ENCODE data around the gene CDK5RAP3.
"Not testable (repeated sequence)": the region's sequence is repeated elsewhere in the genome, so short reads cannot be mapped to it uniquely, and the experiment has no call there.

Gene CDK5RAP3

DNA sequence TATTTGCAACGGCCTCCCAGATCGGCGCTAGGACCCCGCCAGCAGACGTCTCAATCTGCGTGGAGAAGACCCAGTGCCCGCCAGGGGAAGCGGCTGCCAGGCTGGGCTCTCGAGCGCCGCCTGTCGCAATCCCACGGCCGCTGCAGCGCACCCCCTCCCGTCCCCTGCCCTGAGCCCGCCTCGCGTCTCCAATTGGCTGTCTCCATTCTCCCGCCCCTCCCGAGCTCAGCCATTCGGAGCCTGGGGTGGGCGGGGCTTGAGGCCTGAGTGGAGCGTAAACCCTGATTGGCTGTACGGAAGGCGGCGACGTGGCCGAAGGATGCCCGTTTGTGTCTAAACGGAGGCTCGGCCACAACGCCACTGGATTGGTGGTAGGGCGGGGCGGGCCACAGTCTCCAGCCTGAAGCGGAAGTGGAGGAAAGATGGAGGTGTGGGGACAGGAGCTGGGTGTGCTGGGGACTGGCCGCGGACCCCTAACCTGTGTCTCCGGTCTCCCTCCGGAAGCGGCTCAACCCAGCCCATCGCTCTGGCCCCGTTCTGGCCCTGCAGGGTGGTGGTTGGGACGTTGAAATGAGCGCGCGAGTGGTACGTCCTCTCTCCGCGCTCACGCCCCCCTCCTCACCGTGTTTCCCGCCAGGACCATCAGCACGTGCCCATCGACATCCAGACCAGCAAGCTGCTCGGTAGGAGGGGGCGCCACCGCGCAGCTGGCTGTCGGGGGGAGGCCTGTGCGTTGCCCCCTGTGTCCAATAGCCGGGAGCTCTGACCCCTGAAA, at the start of gene CDK5RAP3:
Gene CDK5RAP3 (plus strand): TSS at position 389 of the 775 bp plus-strand sequence. CDS start 34 bp downstream, at position 423.
- FAIRE-seq (peak; percentile 99), DNase-seq (ENCODE audit: extremely low spot score, insufficient read length, low read depth) (peak; percentile 96)

DNA sequence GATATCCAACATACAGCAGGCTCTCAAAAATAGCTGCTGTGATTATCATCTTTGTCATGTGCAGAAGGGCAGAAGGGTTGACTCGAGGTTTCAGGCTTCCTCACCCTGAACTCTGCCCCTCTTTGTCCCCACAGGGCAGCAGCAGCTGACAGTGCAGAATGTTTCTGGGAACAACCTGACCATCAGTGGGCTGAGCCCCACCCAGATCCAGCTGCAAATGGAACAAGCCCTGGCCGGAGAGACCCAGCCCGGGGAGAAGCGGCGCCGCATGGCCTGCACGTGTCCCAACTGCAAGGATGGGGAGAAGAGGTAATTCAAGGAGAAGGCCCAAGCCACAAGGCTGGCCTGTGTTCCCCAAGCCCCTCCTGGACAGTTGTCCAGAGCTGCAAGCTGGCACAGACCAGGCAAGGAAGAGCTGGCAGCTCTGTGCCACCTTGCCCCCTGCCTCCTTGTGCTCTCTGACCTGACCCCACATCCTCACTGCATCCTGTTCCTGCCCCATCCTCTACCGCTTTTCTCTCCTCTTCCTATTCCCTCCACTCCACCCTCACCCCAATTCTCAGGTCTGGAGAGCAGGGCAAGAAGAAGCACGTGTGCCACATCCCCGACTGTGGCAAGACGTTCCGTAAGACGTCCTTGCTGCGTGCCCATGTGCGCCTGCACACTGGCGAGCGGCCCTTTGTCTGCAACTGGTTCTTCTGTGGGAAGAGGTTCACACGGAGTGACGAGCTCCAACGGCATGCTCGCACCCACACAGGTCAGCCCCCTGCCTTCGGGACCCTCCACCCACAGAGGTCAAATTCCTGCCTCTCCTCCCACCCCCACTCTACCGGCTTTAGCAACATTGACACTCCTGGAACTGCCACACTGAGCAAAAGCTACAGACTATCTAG, 45.9 kb upstream of the CDK5RAP3 start:
- FAIRE-seq (no peak), DNase-seq (ENCODE audit: extremely low spot score, insufficient read length, low read depth) (no peak)

DNA sequence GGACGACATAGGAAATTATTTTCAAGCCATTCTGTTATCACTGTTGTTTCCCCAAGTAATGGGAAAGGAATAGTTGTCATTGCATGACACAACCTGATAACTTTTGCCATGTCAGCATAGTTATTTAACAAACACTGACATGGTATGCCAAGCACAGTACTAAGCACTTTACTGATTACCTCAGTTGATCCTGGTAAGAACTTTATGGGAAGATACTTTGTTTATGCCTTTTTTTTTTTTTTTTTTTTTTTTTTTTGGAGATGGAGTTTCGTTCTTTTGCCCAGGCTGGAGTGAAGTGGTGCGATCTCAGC, 45.3 kb upstream of the CDK5RAP3 start:
- DNase-seq (ENCODE audit: extremely low spot score, insufficient read length, low read depth) = no peak
- no peak for FAIRE-seq

- DNase-seq (ENCODE audit: extremely low spot score, insufficient read length, low read depth) (no peak), FAIRE-seq (no peak)
Measured at GRCh38 chr17:47927821-47928400, 43.0 kb upstream of the CDK5RAP3 start.

- no peak for FAIRE-seq
- DNase-seq (ENCODE audit: extremely low spot score, insufficient read length, low read depth) = no peak
Measured at GRCh38 chr17:47928415-47928814, 42.5 kb upstream of the CDK5RAP3 start.

GRCh38 chr17:47929218-47930000, 41.5 kb upstream of the CDK5RAP3 start:
- DNase-seq (ENCODE audit: extremely low spot score, insufficient read length, low read depth) (no peak), FAIRE-seq (no peak)

DNA sequence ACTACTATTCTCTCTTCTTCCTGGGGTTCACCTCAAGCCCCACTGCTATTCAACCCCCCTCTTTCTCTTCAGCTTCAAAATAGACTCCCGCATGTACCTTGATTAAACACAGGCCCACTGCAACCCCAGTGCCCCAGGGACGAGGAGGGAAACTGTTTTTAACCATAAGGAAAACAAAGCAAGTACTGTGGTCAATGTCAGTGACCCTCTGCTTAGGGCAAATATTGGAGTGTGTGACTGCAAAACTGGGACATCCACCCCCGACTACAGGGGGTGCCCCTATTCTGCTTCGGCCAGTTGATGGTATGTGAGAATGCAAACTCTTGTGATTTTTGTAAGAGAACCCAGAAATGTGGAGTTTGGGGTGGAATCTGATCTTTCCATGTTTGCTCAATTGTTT, 39.1 kb upstream of the CDK5RAP3 start:
- no peak for FAIRE-seq
- DNase-seq (ENCODE audit: extremely low spot score, insufficient read length, low read depth) = no peak

- DNase-seq (ENCODE audit: extremely low spot score, insufficient read length, low read depth) (no peak), FAIRE-seq (no peak)
Measured at GRCh38 chr17:47934856-47935255, 36.1 kb upstream of the CDK5RAP3 start.

DNA sequence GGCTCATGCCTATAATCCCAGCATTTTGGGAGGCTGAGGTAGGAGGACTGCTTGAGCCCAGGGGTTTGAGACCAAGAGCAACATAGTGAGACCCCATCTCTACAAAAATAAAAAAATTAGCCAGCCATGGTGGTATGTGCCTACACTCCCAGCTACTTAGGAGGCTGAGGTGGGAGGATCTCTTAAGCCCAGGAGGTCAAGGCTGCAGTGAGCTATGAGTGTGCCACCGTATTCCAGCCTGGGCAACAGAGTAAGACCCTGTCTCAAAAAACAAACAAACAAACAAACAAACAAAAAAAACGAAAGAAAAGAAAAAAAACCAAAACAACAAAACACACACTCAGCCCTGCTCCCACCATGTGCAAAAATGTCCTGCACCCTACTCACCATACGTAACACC, 35.4 kb upstream of the CDK5RAP3 start:
- DNase-seq (ENCODE audit: extremely low spot score, insufficient read length, low read depth); FAIRE-seq: not testable (repeated sequence)

GRCh38 chr17:47935961-47936360, 35.0 kb upstream of the CDK5RAP3 start:
- DNase-seq (ENCODE audit: extremely low spot score, insufficient read length, low read depth) = no peak

DNA sequence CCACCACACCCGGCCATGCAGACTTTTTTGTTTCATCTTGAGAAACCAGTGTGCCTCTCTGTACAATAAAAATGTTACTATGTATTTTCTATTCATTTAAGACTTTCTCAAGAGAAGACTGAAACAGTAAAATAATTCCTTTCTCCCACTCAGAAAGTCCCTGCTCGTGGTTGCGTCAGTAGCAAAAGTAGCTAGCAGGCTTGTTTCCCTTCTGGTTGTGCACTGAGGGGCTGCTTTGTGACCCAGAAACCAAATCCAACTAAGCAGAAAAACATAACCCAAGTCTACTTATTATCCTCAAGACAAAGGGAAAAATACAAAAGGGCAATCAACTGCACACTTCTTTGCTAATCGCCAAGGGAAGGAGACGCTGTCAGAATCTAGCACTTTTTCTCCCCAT, 33.0 kb upstream of the CDK5RAP3 start:
- no peak for FAIRE-seq
- no peak for DNase-seq (ENCODE audit: extremely low spot score, insufficient read length, low read depth)

More at GRCh38 chr17:47935961-47936360, 35.0 kb upstream of the CDK5RAP3 start:
- no peak for FAIRE-seq

DNA sequence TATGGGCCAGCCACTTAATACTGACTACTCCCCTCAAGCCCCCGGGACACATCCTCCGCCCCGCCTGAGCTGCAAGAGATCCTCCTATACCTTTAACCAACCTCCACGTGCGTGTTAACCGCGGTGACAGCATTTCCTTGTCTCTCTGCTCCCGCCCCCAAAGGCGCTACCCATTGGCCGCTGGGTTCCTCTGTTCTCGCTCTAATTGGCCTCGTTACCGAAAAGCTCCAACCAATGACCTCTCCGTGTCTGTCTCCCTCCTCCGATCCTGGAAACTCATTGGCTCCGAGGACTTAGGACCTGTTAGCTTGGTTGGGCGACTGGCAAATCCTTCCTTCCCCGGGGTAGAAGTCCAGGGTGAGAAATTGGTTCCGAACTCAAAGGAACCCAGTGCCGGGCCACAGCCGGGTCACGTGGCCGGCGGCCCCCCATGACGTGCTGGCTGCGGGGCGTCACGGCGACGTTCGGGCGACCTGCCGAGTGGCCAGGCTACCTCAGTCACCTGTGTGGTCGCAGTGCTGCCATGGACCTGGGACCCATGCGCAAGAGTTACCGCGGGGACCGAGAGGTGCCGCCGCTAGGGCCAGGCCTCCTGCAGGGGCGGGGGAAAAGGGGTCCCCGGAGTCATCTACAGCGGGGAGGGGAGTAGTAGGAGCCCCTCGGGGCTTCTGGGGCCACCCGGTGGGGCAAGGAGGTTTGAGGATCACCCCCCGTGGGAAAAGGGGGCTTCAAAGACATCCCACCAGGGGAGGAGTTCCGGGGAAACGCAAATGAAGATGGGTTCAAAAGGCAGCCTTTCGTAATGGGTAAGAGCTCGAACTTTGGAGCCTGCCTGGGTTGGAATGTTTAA, 29.4 kb upstream of the CDK5RAP3 start, which contains the start of gene PNPO:
Gene PNPO (plus strand): TSS at position 326 of the 850 bp plus-strand sequence. CDS start 105 bp downstream, at position 431.
- DNase-seq (ENCODE audit: extremely low spot score, insufficient read length, low read depth) (peak; percentile 87), FAIRE-seq (peak; percentile 99)

DNA sequence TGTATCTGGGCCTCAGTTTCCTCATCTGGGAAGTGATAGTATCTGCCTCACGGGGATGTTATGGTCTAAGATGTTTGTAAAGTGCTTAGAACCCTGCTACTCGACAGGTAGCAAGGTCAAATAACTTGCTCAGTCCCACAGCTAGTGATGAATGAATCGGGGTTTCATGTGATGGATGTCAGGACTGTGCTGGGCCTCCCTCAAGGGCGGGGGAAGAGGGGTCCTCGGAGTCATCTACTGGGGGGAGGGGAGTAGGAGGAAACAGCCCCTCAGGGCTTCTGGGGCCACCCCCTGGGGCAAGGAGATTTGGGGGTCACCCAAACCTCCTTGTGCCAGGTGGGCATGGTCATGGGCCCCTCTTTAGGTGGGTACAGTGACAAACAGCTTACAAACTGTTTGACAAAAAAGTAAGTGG, 28.8 kb upstream of the CDK5RAP3 start:
- FAIRE-seq (no peak), DNase-seq (ENCODE audit: extremely low spot score, insufficient read length, low read depth) (no peak)

- FAIRE-seq (no peak), DNase-seq (ENCODE audit: extremely low spot score, insufficient read length, low read depth) (no peak)
Measured at GRCh38 chr17:47942568-47942967, 28.3 kb upstream of the CDK5RAP3 start.

DNA sequence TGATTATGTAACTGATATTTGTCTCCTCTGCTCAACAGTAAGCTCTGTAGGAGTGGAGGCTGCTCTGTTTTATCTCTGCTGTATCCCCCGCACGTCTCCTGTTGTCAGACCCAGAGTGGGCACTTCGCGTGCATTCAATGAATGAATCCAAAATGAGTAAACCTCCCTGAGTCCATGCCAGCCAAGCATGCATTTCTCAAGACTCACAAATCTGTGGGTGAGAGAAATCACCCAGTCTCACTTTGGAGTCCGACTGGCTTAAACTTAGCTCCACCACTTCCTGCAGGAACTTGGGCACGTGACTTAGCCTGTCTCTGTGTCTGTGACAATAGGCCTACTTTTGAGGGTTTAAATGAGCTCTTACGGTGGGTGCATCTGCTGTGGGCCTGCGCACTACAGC, 25.8 kb upstream of the CDK5RAP3 start:
- FAIRE-seq (no peak), DNase-seq (ENCODE audit: extremely low spot score, insufficient read length, low read depth) (no peak)

DNA sequence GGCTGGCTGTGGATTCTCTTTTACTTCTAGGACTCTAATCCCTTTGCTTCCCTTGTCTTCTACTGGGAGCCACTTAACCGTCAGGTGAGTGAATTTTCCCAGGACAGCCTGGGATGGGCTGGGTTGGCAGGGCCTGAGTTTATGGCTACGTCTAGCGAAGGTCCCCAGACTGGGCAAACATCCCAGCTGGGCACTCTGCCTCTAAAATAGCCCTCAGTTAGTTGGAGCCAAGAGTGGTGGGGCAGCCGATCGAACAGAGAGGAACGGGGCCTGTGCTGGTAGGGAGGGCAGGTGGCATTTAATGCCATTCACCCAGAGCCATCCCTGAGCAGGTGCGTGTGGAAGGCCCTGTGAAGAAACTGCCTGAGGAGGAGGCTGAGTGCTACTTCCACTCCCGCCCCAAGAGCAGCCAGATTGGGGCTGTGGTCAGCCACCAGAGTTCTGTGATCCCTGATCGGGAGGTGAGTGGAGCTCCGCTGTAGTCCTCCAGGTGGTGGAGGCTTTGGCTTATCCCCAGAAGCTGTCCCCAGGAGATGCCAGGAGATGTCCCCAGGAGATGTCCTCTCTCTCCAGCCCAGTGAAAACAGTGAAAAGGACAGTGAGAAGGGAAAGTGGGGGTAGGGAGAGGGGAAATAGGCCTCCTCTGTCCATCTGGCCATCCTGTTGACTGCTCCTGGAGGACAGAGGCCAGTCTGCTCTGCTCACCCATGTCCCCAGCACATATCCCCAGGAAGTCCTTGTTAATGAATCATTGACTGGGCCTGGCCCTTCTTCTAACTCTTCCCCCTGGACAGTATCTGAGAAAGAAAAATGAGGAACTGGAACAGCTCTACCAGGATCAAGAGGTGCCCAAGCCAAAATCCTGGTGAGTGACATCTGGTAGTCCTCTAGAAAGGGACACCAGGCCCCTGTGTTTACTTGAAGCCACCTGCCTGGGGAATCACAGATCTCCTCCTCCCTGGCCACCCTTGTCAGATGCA, 25.1 kb upstream of the CDK5RAP3 start:
- no peak for DNase-seq (ENCODE audit: extremely low spot score, insufficient read length, low read depth)
- no peak for FAIRE-seq

DNA sequence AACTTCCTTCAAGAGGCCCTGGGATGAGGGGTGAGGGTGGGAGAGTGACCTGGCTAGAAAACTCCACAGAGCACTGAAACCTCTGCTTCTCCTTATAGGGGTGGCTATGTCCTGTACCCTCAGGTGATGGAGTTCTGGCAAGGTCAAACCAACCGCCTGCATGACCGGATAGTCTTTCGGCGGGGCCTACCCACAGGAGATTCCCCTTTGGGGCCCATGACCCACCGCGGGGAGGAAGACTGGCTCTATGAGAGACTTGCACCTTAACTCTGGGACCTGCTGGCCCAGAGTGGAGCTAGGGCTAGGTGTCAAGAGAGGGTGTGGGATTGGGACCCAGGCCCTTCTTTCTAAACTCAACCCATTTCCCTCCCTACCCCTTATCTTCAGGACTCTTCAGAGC, 24.4 kb upstream of the CDK5RAP3 start:
- no peak for DNase-seq (ENCODE audit: extremely low spot score, insufficient read length, low read depth)
- FAIRE-seq = no peak

- FAIRE-seq (peak; percentile 87), DNase-seq (ENCODE audit: extremely low spot score, insufficient read length, low read depth) (peak; percentile 60)
Measured at GRCh38 chr17:47946929-47947397, 23.9 kb upstream of the CDK5RAP3 start.

Data from GM18507 (cell line).